T-helper 1 cell treated with Interleukin-12 subunit alpha and Interleukin-12 subunit beta and Interleukin-4 antibody, amounts not matched to agents 30 μg/mL and 1 μg/mL, for 36 hours (primary cell): Measurements from ENCODE around the gene HNRNPA1.
A peak's percentile ranks its signal among the peaks of the same experiment; 100 is the strongest.
"Not testable (repeated sequence)": the region's sequence is repeated elsewhere in the genome, so short reads cannot be mapped to it uniquely, and the experiment has no call there.

Experiments used
- H3K27ac Mint-ChIP-seq: one replicate; pipeline ENCODE4 v1.8.0; 2021; ENCODE audit warnings: mild to moderate bottlenecking, mixed read lengths
- H3K27me3 Mint-ChIP-seq: one replicate; pipeline ENCODE4 v1.8.0; 2021; ENCODE audit warnings: low read depth, mixed read lengths
- H3K36me3 Mint-ChIP-seq: one replicate; pipeline ENCODE4 v1.8.0; 2021; ENCODE audit warnings: low read depth, mixed read lengths
- H3K4me1 Mint-ChIP-seq: one replicate; pipeline ENCODE4 v1.8.0; 2021; ENCODE audit warnings: low read depth, mixed read lengths
- H3K4me3 Mint-ChIP-seq: one replicate; pipeline ENCODE4 v1.8.0; 2021; ENCODE audit warnings: mild to moderate bottlenecking, moderate library complexity, mixed read lengths
- H3K9me3 Mint-ChIP-seq: one replicate; pipeline ENCODE4 v1.8.0; 2021; ENCODE audit warnings: mixed read lengths

HNRNPA1 gene

DNA sequence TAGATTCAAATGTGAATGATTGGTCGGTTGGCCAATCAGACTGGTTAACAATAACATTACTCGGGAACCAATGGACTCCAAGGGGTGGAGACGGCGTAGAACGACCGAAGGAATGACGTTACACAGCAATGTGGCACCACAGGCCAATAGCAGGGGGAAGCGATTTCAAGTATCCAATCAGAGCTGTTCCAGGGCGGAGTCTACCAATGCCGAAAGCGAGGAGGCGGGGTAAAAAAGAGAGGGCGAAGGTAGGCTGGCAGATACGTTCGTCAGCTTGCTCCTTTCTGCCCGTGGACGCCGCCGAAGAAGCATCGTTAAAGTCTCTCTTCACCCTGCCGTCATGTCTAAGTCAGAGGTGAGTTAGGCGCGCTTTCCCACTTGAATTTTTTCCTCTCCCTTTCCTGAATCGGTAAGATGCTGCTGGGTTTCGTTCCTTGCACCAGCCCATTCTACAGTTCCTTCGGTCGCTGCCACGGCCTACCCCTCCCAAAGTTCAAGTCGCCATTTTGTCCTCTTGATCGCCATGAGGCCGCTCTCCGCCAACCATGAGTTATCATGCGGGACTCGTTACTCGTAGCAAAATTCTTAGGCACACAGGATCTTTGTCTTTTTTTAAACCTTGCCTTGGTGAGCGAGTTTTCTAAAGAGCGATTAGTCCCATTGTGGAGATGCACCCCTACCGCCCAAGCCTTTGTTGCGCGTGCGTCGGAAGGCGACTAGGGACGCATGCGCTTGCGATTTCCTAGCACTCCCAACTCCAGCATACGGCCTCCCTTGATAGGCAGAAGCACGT, at the start of gene HNRNPA1:
Gene HNRNPA1, plus strand, starts transcription at position 259 of the 793 bp plus-strand sequence. Its CDS starts 82 bp downstream, at position 341.
- Mint-ChIP-seq H3K4me1 (peaks cover 58% of the 10 kb centered on the region), H3K27me3 (no peaks in the 10 kb centered on the region), H3K4me3 (no peak within 1 kb of the TSS), H3K36me3 (peaks cover 21% of the 10 kb centered on the region), H3K9me3 (no peaks in the 10 kb centered on the region), H3K27ac (no peak within 1 kb of the TSS)

DNA sequence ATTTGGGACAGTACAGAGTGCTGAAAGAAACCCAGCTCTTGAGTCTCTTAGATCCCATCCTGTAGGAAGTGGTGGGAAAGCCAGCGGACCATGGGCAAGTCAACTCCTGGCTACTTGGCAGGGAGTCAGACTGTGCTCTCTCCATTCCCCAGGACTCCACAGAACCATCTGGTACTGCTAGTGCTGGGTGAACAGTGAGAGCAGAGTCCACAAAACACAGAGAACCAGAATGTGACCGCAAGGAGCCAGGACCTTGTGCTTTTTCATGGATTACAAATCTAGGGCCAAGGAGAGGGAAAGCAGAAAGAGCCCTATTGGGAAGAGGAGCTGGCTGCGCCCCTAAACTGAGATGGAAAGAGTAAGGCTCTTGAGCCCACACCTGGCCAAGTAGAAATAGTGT, 49.3 kb upstream of the HNRNPA1 start:
- peaks cover 17% of the 10 kb centered on the region for H3K36me3 Mint-ChIP-seq
- not testable (repeated sequence) for H3K9me3 Mint-ChIP-seq, H3K27me3 Mint-ChIP-seq, H3K4me3 Mint-ChIP-seq, H3K27ac Mint-ChIP-seq
- peaks cover 21% of the 10 kb centered on the region for H3K4me1 Mint-ChIP-seq

DNA sequence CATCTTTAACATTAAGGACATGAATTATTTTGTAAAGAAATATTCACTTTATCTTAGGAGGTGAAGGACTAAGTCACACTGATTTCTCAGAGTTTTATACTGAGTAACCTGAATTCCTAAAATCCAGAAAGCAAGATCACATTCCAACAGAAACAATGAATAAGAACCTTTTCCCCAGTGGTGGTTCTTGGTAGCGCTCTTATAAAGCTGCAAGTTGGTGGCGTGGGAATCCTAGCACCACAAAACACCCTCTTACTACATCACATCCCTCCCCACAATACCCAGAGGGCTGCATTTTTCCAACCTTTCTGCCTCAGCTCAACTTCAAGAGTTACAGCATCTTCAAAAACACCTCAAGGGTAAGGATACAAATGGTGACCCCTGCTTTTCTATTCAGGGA, 47.7 kb upstream of the HNRNPA1 start:
- Mint-ChIP-seq H3K27me3 (peaks cover 4% of the 10 kb centered on the region), H3K9me3 (no peaks in the 10 kb centered on the region), H3K4me1 (peaks cover 20% of the 10 kb centered on the region), H3K27ac (no peak overlapping the region), H3K4me3 (no peak overlapping the region), H3K36me3 (peaks cover 17% of the 10 kb centered on the region)

DNA sequence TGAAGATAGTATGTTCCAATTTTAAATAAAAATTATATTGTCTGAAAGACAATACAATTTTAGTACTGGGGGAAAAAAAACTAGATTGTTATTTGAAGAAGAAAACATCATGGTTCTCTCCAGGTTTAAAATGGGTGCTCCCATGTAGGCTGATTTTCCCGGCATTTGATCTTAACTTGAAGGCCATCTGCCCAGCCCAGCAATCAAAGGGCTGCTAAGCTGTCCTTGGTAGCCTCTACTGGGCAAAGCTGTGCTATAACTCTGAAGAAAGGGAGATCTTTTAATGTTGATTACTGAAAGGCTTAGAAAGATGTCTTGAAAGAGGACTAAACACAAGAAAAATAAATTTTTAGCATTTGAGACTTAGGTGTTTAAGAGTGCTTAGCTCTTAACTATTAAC, 42.0 kb upstream of the HNRNPA1 start:
- Mint-ChIP-seq H3K4me1 (peaks cover 26% of the 10 kb centered on the region), H3K27me3 (no peaks in the 10 kb centered on the region), H3K9me3 (no peaks in the 10 kb centered on the region), H3K4me3 (no peak overlapping the region), H3K27ac (peak overlapping the region; percentile 66), H3K36me3 (peaks cover 30% of the 10 kb centered on the region)

DNA sequence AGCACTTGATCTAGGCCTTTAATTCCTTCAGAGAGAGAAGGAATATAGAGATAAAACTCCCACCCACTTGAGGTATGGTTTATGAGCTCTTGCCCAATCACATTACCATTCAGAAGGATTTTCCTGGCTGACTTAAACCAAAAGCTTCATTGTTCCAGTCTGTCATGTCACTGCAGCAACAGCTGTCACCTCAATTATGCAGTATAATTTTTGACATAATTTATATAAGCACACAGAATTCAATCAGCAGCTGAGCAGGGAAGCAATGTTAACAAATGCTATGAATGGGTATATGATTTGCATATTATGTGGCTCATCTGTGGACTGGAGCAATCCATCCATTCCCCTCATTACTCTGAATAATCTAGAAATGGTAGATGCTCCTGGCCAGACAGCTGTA, 40.9 kb upstream of the HNRNPA1 start:
- H3K4me3 Mint-ChIP-seq: no peak overlapping the region
- H3K9me3 Mint-ChIP-seq: no peaks in the 10 kb centered on the region
- H3K27me3 Mint-ChIP-seq: no peaks in the 10 kb centered on the region
- H3K36me3 Mint-ChIP-seq: peaks cover 28% of the 10 kb centered on the region
- H3K27ac Mint-ChIP-seq: peak overlapping the region; percentile 13
- peaks cover 26% of the 10 kb centered on the region for H3K4me1 Mint-ChIP-seq

GRCh38 chr12:54240129-54240528, 40.4 kb upstream of the HNRNPA1 start:
- Mint-ChIP-seq H3K4me3 (no peak overlapping the region), H3K27ac (no peak overlapping the region), H3K4me1 (peaks cover 23% of the 10 kb centered on the region), H3K27me3 (no peaks in the 10 kb centered on the region), H3K9me3 (no peaks in the 10 kb centered on the region), H3K36me3 (peaks cover 25% of the 10 kb centered on the region)

DNA sequence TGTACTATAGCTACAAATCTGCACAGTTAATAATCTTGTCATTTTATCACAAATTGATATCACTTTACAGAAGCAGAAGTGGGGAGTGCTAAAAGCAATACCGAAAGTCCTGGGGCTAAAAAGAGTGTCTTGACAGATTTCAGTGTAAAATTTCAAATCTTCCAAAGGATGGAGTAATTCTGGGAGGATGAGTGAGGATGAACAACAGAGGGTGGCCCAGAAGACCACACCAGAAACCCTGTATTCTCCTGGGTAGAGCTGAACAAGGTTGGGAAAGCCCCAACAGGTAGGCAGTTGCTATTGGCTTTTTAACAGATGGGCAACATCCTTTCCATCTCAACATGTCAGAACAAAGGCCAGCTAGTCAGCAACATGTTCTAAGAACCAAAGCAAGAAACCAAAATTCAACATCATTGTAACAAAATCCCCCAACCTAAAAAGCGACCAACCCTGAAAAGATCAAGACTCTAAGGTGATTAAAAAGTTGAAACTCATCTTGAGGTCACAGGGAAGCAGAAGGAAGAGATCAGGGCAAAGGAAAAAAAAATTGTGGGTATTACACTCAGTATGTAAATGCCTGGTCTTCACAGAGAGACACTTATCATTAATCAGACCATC, 39.4 kb upstream of the HNRNPA1 start:
- no peak overlapping the region for H3K4me3 Mint-ChIP-seq
- H3K36me3 Mint-ChIP-seq: peaks cover 22% of the 10 kb centered on the region
- H3K9me3 Mint-ChIP-seq: no peaks in the 10 kb centered on the region
- peak overlapping the region; percentile 84 for H3K27ac Mint-ChIP-seq
- H3K4me1 Mint-ChIP-seq: peaks cover 20% of the 10 kb centered on the region
- H3K27me3 Mint-ChIP-seq: no peaks in the 10 kb centered on the region

GRCh38 chr12:54246011-54246641, 34.4 kb upstream of the HNRNPA1 start:
- Mint-ChIP-seq H3K9me3 (no peaks in the 10 kb centered on the region), H3K4me1 (peaks cover 6% of the 10 kb centered on the region), H3K27me3 (no peaks in the 10 kb centered on the region), H3K36me3 (peaks cover 27% of the 10 kb centered on the region), H3K4me3 (no peak overlapping the region), H3K27ac (no peak overlapping the region)

- H3K27ac Mint-ChIP-seq: no peak overlapping the region
- H3K4me3 Mint-ChIP-seq: no peak overlapping the region
- no peaks in the 10 kb centered on the region for H3K27me3 Mint-ChIP-seq
- peaks cover 24% of the 10 kb centered on the region for H3K36me3 Mint-ChIP-seq
- H3K4me1 Mint-ChIP-seq: peaks cover 2% of the 10 kb centered on the region
- no peaks in the 10 kb centered on the region for H3K9me3 Mint-ChIP-seq
Measured at GRCh38 chr12:54249489-54249888, 31.0 kb upstream of the HNRNPA1 start.

- H3K27me3 Mint-ChIP-seq: no peaks in the 10 kb centered on the region
- peaks cover 2% of the 10 kb centered on the region for H3K4me1 Mint-ChIP-seq
- H3K27ac Mint-ChIP-seq: no peak overlapping the region
Measured at GRCh38 chr12:54251667-54252284, 28.8 kb upstream of the HNRNPA1 start.

GRCh38 chr12:54253240-54253639, 27.3 kb upstream of the HNRNPA1 start:
- Mint-ChIP-seq H3K27me3 (no peaks in the 10 kb centered on the region), H3K9me3 (no peaks in the 10 kb centered on the region), H3K4me3 (no peak overlapping the region), H3K36me3 (peaks cover 33% of the 10 kb centered on the region), H3K4me1 (peaks cover 2% of the 10 kb centered on the region), H3K27ac (no peak overlapping the region)

More at GRCh38 chr12:54251667-54252284, 28.8 kb upstream of the HNRNPA1 start:
- peaks cover 31% of the 10 kb centered on the region for H3K36me3 Mint-ChIP-seq
- H3K4me3 Mint-ChIP-seq: no peak overlapping the region
- H3K9me3 Mint-ChIP-seq: no peaks in the 10 kb centered on the region

DNA sequence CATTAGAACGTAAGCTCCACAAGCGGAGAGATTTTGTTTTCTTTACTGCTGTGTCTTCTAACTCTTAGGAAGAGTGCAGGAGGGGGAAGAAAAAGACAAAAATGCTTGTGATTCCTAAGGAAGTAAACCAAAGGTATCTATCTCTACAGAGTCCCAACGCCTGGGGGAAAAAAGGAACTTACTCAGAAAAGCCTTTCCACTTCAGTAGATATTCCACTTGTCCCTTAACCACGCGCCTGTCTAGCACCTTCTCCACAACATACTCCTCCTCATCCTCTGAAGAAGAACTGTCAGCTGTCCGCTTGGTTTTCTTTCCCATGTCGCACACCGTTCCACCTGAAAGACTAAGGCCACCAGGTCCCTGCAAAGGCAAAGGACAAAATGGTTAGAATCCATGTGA, 23.2 kb upstream of the HNRNPA1 start:
- Mint-ChIP-seq H3K27ac (no peak overlapping the region), H3K4me1 (peaks cover 21% of the 10 kb centered on the region), H3K9me3 (no peaks in the 10 kb centered on the region), H3K4me3 (no peak overlapping the region), H3K36me3 (peaks cover 30% of the 10 kb centered on the region), H3K27me3 (no peaks in the 10 kb centered on the region)

DNA sequence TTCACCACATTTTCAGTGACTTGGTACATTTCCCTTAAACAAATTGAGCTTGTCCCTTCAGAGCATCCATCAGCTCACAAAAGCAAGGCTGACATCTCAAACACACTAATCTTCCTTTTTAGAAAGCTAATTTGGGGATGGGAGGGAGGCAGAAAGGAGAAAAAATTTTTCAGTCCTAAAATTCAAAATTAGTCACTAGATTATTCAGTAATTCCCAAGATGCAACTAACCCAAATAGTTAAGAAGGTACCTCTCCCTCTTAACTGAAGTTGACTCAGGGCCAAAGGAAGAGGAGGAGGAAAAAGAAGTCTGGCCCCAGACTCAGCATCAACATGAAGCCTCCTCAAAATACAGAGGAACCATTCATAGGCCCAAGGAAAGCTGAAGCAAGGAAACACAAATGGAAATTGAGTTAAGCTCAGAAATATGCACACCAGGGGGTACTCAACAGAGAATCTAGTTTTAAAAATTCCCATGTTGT, 22.3 kb upstream of the HNRNPA1 start:
- H3K4me3 Mint-ChIP-seq: no peak overlapping the region
- peak overlapping the region; percentile 57 for H3K27ac Mint-ChIP-seq
- H3K36me3 Mint-ChIP-seq: peaks cover 28% of the 10 kb centered on the region
- H3K9me3 Mint-ChIP-seq: no peaks in the 10 kb centered on the region
- no peaks in the 10 kb centered on the region for H3K27me3 Mint-ChIP-seq
- H3K4me1 Mint-ChIP-seq: peaks cover 23% of the 10 kb centered on the region

DNA sequence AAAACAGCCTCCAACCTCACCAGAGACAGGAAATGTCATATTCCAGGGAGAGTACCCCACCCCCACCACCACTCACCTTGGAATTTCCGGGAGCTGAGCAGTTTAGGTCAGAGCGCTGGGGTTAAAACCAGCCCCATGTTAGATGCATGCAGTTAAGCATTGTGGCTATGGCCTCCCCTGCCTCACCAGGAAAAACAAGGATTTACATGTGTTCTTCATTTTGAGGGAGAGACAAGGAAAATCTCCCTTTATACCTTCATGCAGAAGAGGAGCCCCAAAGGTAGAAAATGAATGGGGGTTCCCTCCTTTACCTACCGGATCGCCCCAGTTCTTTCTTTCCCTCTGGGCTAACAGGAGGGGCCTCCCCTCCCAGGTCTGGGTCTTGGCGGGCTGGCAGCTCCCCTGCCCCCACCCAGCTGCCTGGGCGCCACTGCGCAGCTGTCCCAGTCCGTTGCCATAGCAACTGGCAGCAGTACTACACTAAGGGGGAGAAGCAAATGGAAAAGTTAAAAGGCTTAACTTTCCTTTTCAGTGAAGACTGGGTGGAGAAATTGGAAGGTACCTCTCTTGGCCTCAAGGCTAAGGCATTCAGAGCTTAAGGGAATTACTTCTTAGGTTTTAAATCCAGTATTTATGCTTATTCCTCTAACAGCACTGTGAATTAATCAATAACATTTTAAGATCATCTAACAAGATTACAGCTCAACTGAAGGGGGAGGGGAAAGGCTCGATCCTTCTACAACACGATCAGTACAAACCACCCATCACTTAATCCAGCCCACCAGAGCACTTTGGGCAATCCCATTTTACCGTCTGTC, 21.1 kb upstream of the HNRNPA1 start:
- Mint-ChIP-seq H3K4me1 (peaks cover 23% of the 10 kb centered on the region), H3K36me3 (peaks cover 28% of the 10 kb centered on the region), H3K27ac (peak overlapping the region; percentile 75), H3K9me3 (no peaks in the 10 kb centered on the region), H3K4me3 (peak overlapping the region; percentile 34), H3K27me3 (no peaks in the 10 kb centered on the region)
